PC-3 (cell line): ENCODE data around the gene PSMD10.

ENCODE experiments used
- CTCF ChIP-seq: fragments of 300-600 bp; sonication (generic); conservative IDR thresholded peaks from 2 replicates; pipeline ENCODE4 v1.5.1; 2017; ENCODE audit warnings: antibody characterized with exemption, low read depth, mild to moderate bottlenecking, low read length
- EZH2 ChIP-seq: fragments of 300-600 bp; sonication (generic); IDR thresholded peaks from one replicate; pipeline ENCODE4 v1.6.1; 2017; ENCODE audit warnings: antibody characterized with exemption, mild to moderate bottlenecking, low read length; ENCODE audit not compliant: unreplicated experiment
- EZH2phosphoT487 ChIP-seq: fragments of 300-600 bp; sonication (generic); IDR thresholded peaks from 2 replicates; pipeline ENCODE4 v1.6.1; 2018; ENCODE audit warnings: mild to moderate bottlenecking, antibody characterized with exemption, low read length, borderline replicate concordance

- TF ChIP-seq CTCF (no peak), EZH2phosphoT487 (no peak), EZH2 (no peak)
Measured at GRCh38 chrX:108049649-108050048, 41.7 kb downstream of the PSMD10 start.
